Stimulated activated CD4-positive, alpha-beta T cell treated with anti-CD3 and anti-CD28 coated beads, Interleukin-12 subunit alpha, Interleukin-12 subunit beta, amount 100 ng/mL, for 24 hours (primary cell): ENCODE data around the gene LIG1.

Experiments
- DNase-seq, 2 experiments: peaks; one replicate each; pipeline ENCODE4 v3.0.0-alpha.2; 2020; ENCODE audit warnings: low read depth in 2 of 2

Gene LIG1

GRCh38 chr19:48182434-48182833 is 12.3 kb upstream of the LIG1 start:
- no peak for DNase-seq

GRCh38 chr19:48181505-48181904 is 11.4 kb upstream of the LIG1 start:
- no peak for DNase-seq

- no peak for DNase-seq
Measured at GRCh38 chr19:48176226-48176625, 6.1 kb upstream of the LIG1 start.

- DNase-seq: no peak
Measured at GRCh38 chr19:48175578-48175977, 5.4 kb upstream of the LIG1 start.

- DNase-seq: no peak
Measured at GRCh38 chr19:48174445-48175030, 4.4 kb upstream of the LIG1 start.

- DNase-seq: no peak
Measured at GRCh38 chr19:48171710-48172109, 1.6 kb upstream of the LIG1 start.

GRCh38 chr19:48170817-48171347 is 738 bp upstream of the LIG1 start:
- peak in 1 of 2 experiments; percentile 2 for DNase-seq

- peak; percentile 84 to 87 for DNase-seq
Measured at GRCh38 chr19:48169578-48169938, 586 bp downstream of the LIG1 start.

GRCh38 chr19:48168689-48169088 is 1.5 kb downstream of the LIG1 start:
- no peak for DNase-seq

GRCh38 chr19:48158210-48158790 is 11.8 kb downstream of the LIG1 start:
- no peak for DNase-seq

GRCh38 chr19:48154003-48154402 is 16.1 kb downstream of the LIG1 start:
- DNase-seq: no peak

GRCh38 chr19:48152551-48152950 is 17.6 kb downstream of the LIG1 start:
- peak; percentile 35 to 47 for DNase-seq

GRCh38 chr19:48149430-48149829 is 20.7 kb downstream of the LIG1 start:
- no peak for DNase-seq

- no peak for DNase-seq
Measured at GRCh38 chr19:48148576-48148975, 21.6 kb downstream of the LIG1 start.

GRCh38 chr19:48147597-48148175 is 22.5 kb downstream of the LIG1 start:
- no peak for DNase-seq

- no peak for DNase-seq
Measured at GRCh38 chr19:48139053-48139452, 31.1 kb downstream of the LIG1 start.

- DNase-seq: no peak
Measured at GRCh38 chr19:48137411-48137810, 32.7 kb downstream of the LIG1 start.

GRCh38 chr19:48136547-48136946 is 33.6 kb downstream of the LIG1 start:
- DNase-seq: no peak

GRCh38 chr19:48135411-48135810 is 34.7 kb downstream of the LIG1 start:
- peak in 1 of 2 experiments; percentile 22 for DNase-seq

GRCh38 chr19:48133094-48133493 is 37.0 kb downstream of the LIG1 start:
- DNase-seq: no peak

GRCh38 chr19:48127561-48127960 is 42.6 kb downstream of the LIG1 start:
- no peak for DNase-seq

- DNase-seq: peak in 1 of 2 experiments; percentile 22
Measured at GRCh38 chr19:48123907-48124651, 46.1 kb downstream of the LIG1 start.

GRCh38 chr19:48122421-48122820 is 47.7 kb downstream of the LIG1 start:
- DNase-seq: no peak
